Neuronal stem cell (in vitro differentiated cells): ENCODE measurements around the gene VIPAS39.

Experiments used
- DNase-seq: peaks from one replicate; pipeline ENCODE4 v3.0.0-alpha.2; 2013; ENCODE audit warnings: low spot score
- H2AFZ ChIP-seq: one replicate; pipeline ENCODE4 v1.6.1; 2013; ENCODE audit warnings: mild to moderate bottlenecking, low read length, inconsistent platforms
- H2AK5ac ChIP-seq: 2 replicates; pipeline ENCODE4 v1.6.1; 2013; ENCODE audit warnings: low read depth, mild to moderate bottlenecking, inconsistent platforms, low read length, moderate library complexity, mixed read lengths
- H2BK120ac ChIP-seq: 2 replicates; pipeline ENCODE4 v1.6.1; 2013; ENCODE audit warnings: low read depth, mild to moderate bottlenecking, inconsistent platforms, low read length, moderate library complexity, mixed read lengths
- H2BK12ac ChIP-seq: one replicate; pipeline ENCODE4 v1.6.1; 2013; ENCODE audit warnings: low read length, inconsistent platforms
- H2BK15ac ChIP-seq: 2 replicates; pipeline ENCODE4 v1.6.1; 2013; ENCODE audit warnings: mild to moderate bottlenecking, low read length, inconsistent platforms, mixed read lengths
- H2BK5ac ChIP-seq: one replicate; pipeline ENCODE4 v1.6.1; 2013; ENCODE audit warnings: inconsistent platforms, mild to moderate bottlenecking, low read length, moderate library complexity
- H3K14ac ChIP-seq: one replicate; pipeline ENCODE4 v1.6.1; 2013; ENCODE audit warnings: low read length, inconsistent platforms
- H3K18ac ChIP-seq: 2 replicates; pipeline ENCODE4 v1.6.1; 2013; ENCODE audit warnings: low read length, inconsistent platforms
- H3K23ac ChIP-seq: 2 replicates; pipeline ENCODE4 v1.6.1; 2013; ENCODE audit warnings: low read depth, mild to moderate bottlenecking, mixed read lengths, low read length, inconsistent platforms; ENCODE audit not compliant: poor library complexity
- H3K27ac ChIP-seq: replicated peaks from 3 replicates; pipeline ENCODE4 v1.5.1; 2013; ENCODE audit warnings: low read length, inconsistent platforms
- H3K27me3 ChIP-seq, 3 experiments: 2 replicates each; pipeline ENCODE4 v1.6.1; 2013; ENCODE audit warnings: low read length in 3 of 3, mild to moderate bottlenecking in 2 of 3, inconsistent platforms in 1 of 3, low read depth in 1 of 3, mixed read lengths in 1 of 3, moderate library complexity in 1 of 3; ENCODE audit not compliant: control insufficient read depth in 3 of 3, insufficient read depth in 3 of 3
- H3K36me3 ChIP-seq, 2 donors: replicated peaks in 1 of 2; 2 replicates each; pipeline ENCODE4 v1.6.1; 2013; ENCODE audit warnings: low read length in 2 of 2; ENCODE audit not compliant: control insufficient read depth in 2 of 2, insufficient read depth in 2 of 2
- H3K4ac ChIP-seq: 2 replicates; pipeline ENCODE4 v1.6.1; 2013; ENCODE audit warnings: inconsistent platforms, mild to moderate bottlenecking, low read length, moderate library complexity
- H3K4me1 ChIP-seq, 2 donors: 1 replicate in 1 of 2; 2 replicates in 1 of 2; pipeline ENCODE4 v1.6.1; 2013; ENCODE audit warnings: low read length in 2 of 2, low read depth in 1 of 2; ENCODE audit not compliant: control insufficient read depth in 2 of 2, insufficient read depth in 1 of 2
- H3K4me2 ChIP-seq: one replicate; pipeline ENCODE4 v1.6.1; 2013; ENCODE audit warnings: mild to moderate bottlenecking, low read length, inconsistent platforms; ENCODE audit not compliant: insufficient read depth, poor library complexity, severe bottlenecking
- H3K4me3 ChIP-seq, 2 donors: 2 replicates each; pipeline ENCODE4 v1.5.1; 2013; ENCODE audit warnings: low read length in 2 of 2, mild to moderate bottlenecking in 2 of 2, inconsistent platforms in 1 of 2, moderate library complexity in 1 of 2
- H3K79me1 ChIP-seq: one replicate; pipeline ENCODE4 v1.6.1; 2013; ENCODE audit warnings: low read depth, mild to moderate bottlenecking, inconsistent platforms, low read length, moderate library complexity
- H3K9ac ChIP-seq: one replicate; pipeline ENCODE4 v1.6.1; 2013; ENCODE audit warnings: mild to moderate bottlenecking, low read depth, low read length, inconsistent platforms; ENCODE audit not compliant: poor library complexity
- H3K9me3 ChIP-seq, 2 donors: replicated peaks in 1 of 2; 2 replicates each; pipeline versions ENCODE3 to v1.6.1; 2013; ENCODE audit warnings: low read length in 2 of 2, mild to moderate bottlenecking in 2 of 2, inconsistent platforms in 1 of 2, low read depth in 1 of 2, mixed read lengths in 1 of 2, moderate library complexity in 1 of 2; ENCODE audit not compliant: control insufficient read depth in 2 of 2, insufficient read depth in 1 of 2
- H4K8ac ChIP-seq: one replicate; pipeline ENCODE4 v1.6.1; 2013; ENCODE audit warnings: low read depth, mild to moderate bottlenecking, inconsistent platforms, low read length, moderate library complexity
- H4K91ac ChIP-seq: one replicate; pipeline ENCODE4 v1.6.1; 2013; ENCODE audit warnings: low read length, low read depth, mild to moderate bottlenecking, inconsistent platforms; ENCODE audit not compliant: poor library complexity
- WGBS, 2 donors: extraction: QIAGEN DNeasy Blood & Tissue Kit; methylation state at CpG; one replicate each; pipeline ENCODE4 v1.1.7; 2013; ENCODE audit warnings: missing lambda C conversion rate in 2 of 2, mixed read lengths in 1 of 2; ENCODE audit not compliant: insufficient read length in 2 of 2, insufficient replicate concordance in 1 of 2; ENCODE audit errors: extremely low coverage in 2 of 2; 5-methylcytosine and 5-hydroxymethylcytosine counted together

Gene VIPAS39

GRCh38 chr14:77458249-77458950 is 999 bp upstream of the VIPAS39 start:
- peak overlapping the region; percentile 35 for H2BK15ac ChIP-seq
- H3K18ac ChIP-seq: peak overlapping the region; percentile 94
- peak overlapping the region; percentile 69 for H3K4me2 ChIP-seq
- DNase-seq: no peak
- peak overlapping the region; percentile 92 for H3K9ac ChIP-seq
- no peak overlapping the region for H2BK5ac ChIP-seq
- H2AFZ ChIP-seq: peak overlapping the region; percentile 80
- peaks cover 9% of the 10 kb centered on the region for H3K79me1 ChIP-seq
- no peak overlapping the region for H2BK120ac ChIP-seq
- H4K91ac ChIP-seq: no peak overlapping the region
- H3K4me1 ChIP-seq: peaks cover 2 to 6% of the 10 kb centered on the region in 2 donors
- peak overlapping the region; percentile 32 for H3K23ac ChIP-seq
- H3K4me3 ChIP-seq: peak overlapping the region; percentile 67 to 95
- H2AK5ac ChIP-seq: no peak overlapping the region
- no CpG with 5 or more reads among the region's 29 CpGs for WGBS, 2 donors
- no peaks in the 10 kb centered on the region for H3K9me3 ChIP-seq
- H3K27ac ChIP-seq: peak overlapping the region; percentile 55
- no peak overlapping the region for H4K8ac ChIP-seq
- H3K27me3 ChIP-seq: no peaks in the 10 kb centered on the region
- H3K36me3 ChIP-seq: peaks cover 28 to 44% of the 10 kb centered on the region in 2 donors
- no peak overlapping the region for H3K4ac ChIP-seq
- H3K14ac ChIP-seq: peak overlapping the region; percentile 48
- H2BK12ac ChIP-seq: peak overlapping the region; percentile 28

GRCh38 chr14:77457115-77457521 is 283 bp downstream of the VIPAS39 start:
- H3K4me2 ChIP-seq: peak overlapping the region; percentile 70
- no peak overlapping the region for H2BK12ac ChIP-seq
- peak overlapping the region; percentile 31 for H3K18ac ChIP-seq
- no peak overlapping the region for H2BK5ac ChIP-seq
- H3K27me3 ChIP-seq: no peaks in the 10 kb centered on the region
- WGBS, 2 donors: no CpG with 5 or more reads among the region's 18 CpGs
- H3K9ac ChIP-seq: peak overlapping the region; percentile 22
- peak overlapping the region; percentile 67 to 84 for H3K4me3 ChIP-seq
- H4K8ac ChIP-seq: no peak overlapping the region
- no peak overlapping the region for H3K4ac ChIP-seq
- H2BK15ac ChIP-seq: no peak overlapping the region
- H3K36me3 ChIP-seq: peaks cover 21 to 44% of the 10 kb centered on the region in 2 donors
- no peak overlapping the region for H3K14ac ChIP-seq
- no peaks in the 10 kb centered on the region for H3K9me3 ChIP-seq
- no peak overlapping the region for H3K23ac ChIP-seq
- H3K79me1 ChIP-seq: peaks cover 9% of the 10 kb centered on the region
- peak overlapping the region; percentile 51 for H3K27ac ChIP-seq
- no peak overlapping the region for H2AK5ac ChIP-seq
- H2BK120ac ChIP-seq: no peak overlapping the region
- H2AFZ ChIP-seq: peak overlapping the region; percentile 88
- DNase-seq: no peak
- H4K91ac ChIP-seq: no peak overlapping the region
- peaks cover 2 to 6% of the 10 kb centered on the region in 2 donors for H3K4me1 ChIP-seq

GRCh38 chr14:77455966-77456640 is 1.3 kb downstream of the VIPAS39 start:
- Histone ChIP-seq H4K8ac (no peak overlapping the region), H2AK5ac (no peak overlapping the region)

GRCh38 chr14:77442196-77442595 is 15.2 kb downstream of the VIPAS39 start:
- H3K23ac ChIP-seq: no peak overlapping the region
- H3K4me1 ChIP-seq: no peaks in the 10 kb centered on the region
- no peak overlapping the region for H3K27ac ChIP-seq
- peaks cover 7 to 79% of the 10 kb centered on the region in 2 donors for H3K36me3 ChIP-seq
- H3K14ac ChIP-seq: no peak overlapping the region
- no peak overlapping the region for H3K4me3 ChIP-seq
- no peak overlapping the region for H2BK5ac ChIP-seq
- H4K91ac ChIP-seq: no peak overlapping the region
- H3K4me2 ChIP-seq: no peak overlapping the region
- H2BK120ac ChIP-seq: no peak overlapping the region
- no peak overlapping the region for H2BK12ac ChIP-seq
- no peaks in the 10 kb centered on the region for H3K27me3 ChIP-seq
- no peak overlapping the region for H2BK15ac ChIP-seq
- no peak overlapping the region for H3K4ac ChIP-seq
- H3K9ac ChIP-seq: no peak overlapping the region
- no peak overlapping the region for H4K8ac ChIP-seq
- no peaks in the 10 kb centered on the region for H3K9me3 ChIP-seq
- no peak overlapping the region for H3K18ac ChIP-seq
- no peaks in the 10 kb centered on the region for H3K79me1 ChIP-seq
- H2AFZ ChIP-seq: no peak overlapping the region
- no CpG with 5 or more reads among the region's 2 CpGs for WGBS, 2 donors
- H2AK5ac ChIP-seq: no peak overlapping the region
- no peak for DNase-seq

More at GRCh38 chr14:77455966-77456640, 1.3 kb downstream of the VIPAS39 start:
- H3K36me3 ChIP-seq: peaks cover 14 to 44% of the 10 kb centered on the region in 2 donors
- no peak overlapping the region for H2BK12ac ChIP-seq
- no peak overlapping the region for H4K91ac ChIP-seq
- H3K4ac ChIP-seq: no peak overlapping the region
- no peak overlapping the region for H3K14ac ChIP-seq
- H2BK15ac ChIP-seq: no peak overlapping the region
- H3K4me1 ChIP-seq: peaks cover 2 to 6% of the 10 kb centered on the region in 2 donors
- H3K23ac ChIP-seq: no peak overlapping the region
- H3K18ac ChIP-seq: no peak overlapping the region
- peaks cover 6% of the 10 kb centered on the region for H3K79me1 ChIP-seq
- H3K27me3 ChIP-seq: no peaks in the 10 kb centered on the region
- WGBS, 2 donors: no CpG with 5 or more reads among the region's 2 CpGs
- no peak overlapping the region for H3K27ac ChIP-seq
- no peak overlapping the region for H3K4me2 ChIP-seq
- H3K9ac ChIP-seq: no peak overlapping the region
- H3K4me3 ChIP-seq: peak overlapping the region in 1 of 2 donors; percentile 67
- no peak overlapping the region for H2BK120ac ChIP-seq
- H3K9me3 ChIP-seq: no peaks in the 10 kb centered on the region
- H2AFZ ChIP-seq: no peak overlapping the region
- H2BK5ac ChIP-seq: no peak overlapping the region
- DNase-seq: no peak
